Stomach (tissue), 9 donors: ENCODE results near the gene AXL. TPM values are rescaled to one million over a fixed set of nuclear protein-coding genes. Genes with fewer than 3 reads are reported as not detected.

ENCODE experiments used
- DNase-seq, 2 donors: peaks; one replicate each; pipeline versions ENCODE4 v3.0.0 to v3.0.0-alpha.2; 2013 to 2019
- H3K27ac ChIP-seq, 5 donors: fragments of 200-600 bp in 4 of 5; sonication (generic) in 4 of 5; one replicate each; pipeline ENCODE4 v1.5.1; 2013 to 2019; ENCODE audit warnings: mild to moderate bottlenecking in 1 of 5, moderate library complexity in 1 of 5
- H3K27me3 ChIP-seq, 3 donors: fragments of 200-600 bp; sonication (generic); one replicate each; pipeline ENCODE4 v1.5.1; 2017 to 2019; ENCODE audit warnings: mixed run types in 1 of 3
- H3K36me3 ChIP-seq, 4 donors: fragments of 200-600 bp; sonication (generic); 1 replicate in 3 of 4; 2 replicates in 1 of 4; pipeline ENCODE4 v1.5.1; 2016 to 2019
- H3K4me1 ChIP-seq, 4 donors: fragments of 200-600 bp; sonication (generic); one replicate each; pipeline ENCODE4 v1.5.1; 2016 to 2019
- H3K4me3 ChIP-seq, 4 donors: fragments of 200-600 bp; sonication (generic) in 3 of 4; one replicate each; pipeline ENCODE4 v1.5.1; 2016 to 2019; ENCODE audit warnings: mild to moderate bottlenecking in 1 of 4
- H3K9me3 ChIP-seq, 4 donors: fragments of 200-600 bp; sonication (generic); one replicate each; pipeline ENCODE4 v1.5.1; 2016 to 2019
- EP300 ChIP-seq: sonication (generic); formaldehyde crosslinking; IDR thresholded peaks from one replicate; pipeline ENCODE4 v1.6.1; 2017; ENCODE audit warnings: antibody characterized with exemption
- POLR2A ChIP-seq, 4 donors: fragments of 450-650 bp; IDR thresholded peaks; one replicate each; pipeline ENCODE4 v1.6.1; 2016; ENCODE audit warnings: antibody characterized with exemption in 4 of 4, control low read depth in 2 of 4, mild to moderate bottlenecking in 1 of 4, moderate library complexity in 1 of 4
- POLR2AphosphoS5 ChIP-seq, 3 donors: sonication (generic); formaldehyde crosslinking; IDR thresholded peaks; one replicate each; pipeline ENCODE4 v1.6.1; 2016; ENCODE audit warnings: antibody characterized with exemption in 3 of 3
- WGBS, 5 donors: extraction: QIAGEN DNeasy Blood & Tissue Kit in 3 of 5; methylation state at CpG; one replicate each; pipeline versions ENCODE4 v1.1.5 to v1.1.7; 2013 to 2018; 5-methylcytosine and 5-hydroxymethylcytosine counted together
- intact Hi-C: fragments of 100-400 bp; cut with DNase I; formaldehyde crosslinking; loops from one replicate; pipeline ENCODE4 v1.15.1; 2023; ENCODE audit warnings: low total_unique reads
- polyA plus RNA-seq, 3 donors: library from polyadenylated mRNA; stranded (reverse); fragments of 200-250 nt; gene quantifications; one replicate each; pipeline ENCODE4 v1.2.3, GENCODE V29; 2013
- total RNA-seq, 5 donors: library from RNA; depleted of rRNA; stranded (reverse); fragments of >200 nt; gene quantifications; one replicate each; pipeline versions ENCODE4 v1.1.0 to v1.2.3, GENCODE V29; 2014 to 2016
- TF ChIP-seq, protein P1 (sequence below), 7 experiments: fragments of 450-650 bp in 4 of 7; fragments of 200-600 bp in 3 of 7; sonication (generic) in 3 of 7; IDR thresholded peaks; one replicate each; pipeline ENCODE4 v1.5.1; 2016 to 2019; ENCODE audit warnings: antibody characterized with exemption in 7 of 7, control low read depth in 2 of 7, mild to moderate bottlenecking in 1 of 7
- donor health status: healthy with polysubstance abuse.
- donor health status: Bipolar disorder and iron deficiency.
- donor health status: healthy.

Gene AXL
- total and polyA plus RNA-seq, 8 donors, result 6.1 to 48.7 (median 22.8) TPM

DNA sequence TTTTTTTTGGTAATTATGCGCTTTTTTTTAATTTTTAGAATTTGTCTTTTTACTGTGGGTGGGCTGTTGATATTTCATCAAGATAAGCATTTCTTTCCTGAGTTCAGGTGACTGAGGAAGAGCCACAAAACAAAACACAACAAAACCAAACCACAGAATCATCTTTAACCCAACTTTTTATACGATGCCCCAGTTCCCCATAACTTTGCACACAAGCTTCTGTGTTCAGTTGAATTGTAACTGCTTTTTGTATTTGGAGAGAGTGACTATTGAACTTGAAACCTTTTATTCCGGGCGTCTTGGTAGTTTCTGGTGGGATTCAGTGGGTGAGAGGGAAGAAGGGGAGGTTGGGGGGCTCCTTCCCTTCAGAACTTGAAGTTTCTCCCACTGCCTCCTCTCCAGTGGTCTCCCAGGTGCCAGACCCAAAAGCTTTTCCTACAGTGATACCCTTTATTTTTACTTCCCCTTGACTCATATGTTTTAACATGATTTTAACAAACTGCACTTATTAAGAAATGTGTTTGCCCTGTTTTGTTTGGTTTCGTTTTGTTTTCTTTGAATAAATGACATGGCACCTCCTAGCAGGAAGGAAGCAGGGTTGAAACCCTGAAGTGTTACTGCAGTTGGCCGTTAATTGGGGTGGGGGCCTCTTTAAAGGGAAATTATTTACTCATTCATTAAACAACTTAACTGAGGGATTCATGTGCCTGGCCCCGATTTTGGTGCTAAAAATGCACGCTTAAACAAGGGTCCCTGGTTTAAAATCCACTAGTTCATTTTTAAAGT lies 88.3 kb downstream of the AXL start:
- H3K4me1 ChIP-seq, result peaks cover 34 to 77% (median 44%) of the 10 kb centered on the region in 4 donors
- no peak overlapping the region for H3K4me3 ChIP-seq
- intact Hi-C loops, result loop anchor here (5.0 kb wide), 1 partner anchor 105 kb away; no protein-coding TSS in a partner anchor
- peak overlapping the region; percentile 31 to 98 (median 94) for H3K27ac ChIP-seq
- 43 to 59% (median 52%) methylated on average over 8 of the region's 8 CpGs for WGBS, 5 donors
- H3K36me3 ChIP-seq, result peaks cover 44 to 59% (median 57%) of the 10 kb centered on the region in 4 donors
- TF ChIP-seq EP300 (no peak), POLR2A (IDR thresholded peaks at IDR 0.05) (no peak), POLR2AphosphoS5 (IDR thresholded peaks at IDR 0.05) (no peak)
- TF ChIP-seq, protein P1, sequence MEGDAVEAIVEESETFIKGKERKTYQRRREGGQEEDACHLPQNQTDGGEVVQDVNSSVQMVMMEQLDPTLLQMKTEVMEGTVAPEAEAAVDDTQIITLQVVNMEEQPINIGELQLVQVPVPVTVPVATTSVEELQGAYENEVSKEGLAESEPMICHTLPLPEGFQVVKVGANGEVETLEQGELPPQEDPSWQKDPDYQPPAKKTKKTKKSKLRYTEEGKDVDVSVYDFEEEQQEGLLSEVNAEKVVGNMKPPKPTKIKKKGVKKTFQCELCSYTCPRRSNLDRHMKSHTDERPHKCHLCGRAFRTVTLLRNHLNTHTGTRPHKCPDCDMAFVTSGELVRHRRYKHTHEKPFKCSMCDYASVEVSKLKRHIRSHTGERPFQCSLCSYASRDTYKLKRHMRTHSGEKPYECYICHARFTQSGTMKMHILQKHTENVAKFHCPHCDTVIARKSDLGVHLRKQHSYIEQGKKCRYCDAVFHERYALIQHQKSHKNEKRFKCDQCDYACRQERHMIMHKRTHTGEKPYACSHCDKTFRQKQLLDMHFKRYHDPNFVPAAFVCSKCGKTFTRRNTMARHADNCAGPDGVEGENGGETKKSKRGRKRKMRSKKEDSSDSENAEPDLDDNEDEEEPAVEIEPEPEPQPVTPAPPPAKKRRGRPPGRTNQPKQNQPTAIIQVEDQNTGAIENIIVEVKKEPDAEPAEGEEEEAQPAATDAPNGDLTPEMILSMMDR (IDR thresholded peaks at IDR 0.05), result no peak
- H3K27me3 ChIP-seq, result no peaks in the 10 kb centered on the region
- no peak for DNase-seq
- H3K9me3 ChIP-seq, result no peaks in the 10 kb centered on the region

DNA sequence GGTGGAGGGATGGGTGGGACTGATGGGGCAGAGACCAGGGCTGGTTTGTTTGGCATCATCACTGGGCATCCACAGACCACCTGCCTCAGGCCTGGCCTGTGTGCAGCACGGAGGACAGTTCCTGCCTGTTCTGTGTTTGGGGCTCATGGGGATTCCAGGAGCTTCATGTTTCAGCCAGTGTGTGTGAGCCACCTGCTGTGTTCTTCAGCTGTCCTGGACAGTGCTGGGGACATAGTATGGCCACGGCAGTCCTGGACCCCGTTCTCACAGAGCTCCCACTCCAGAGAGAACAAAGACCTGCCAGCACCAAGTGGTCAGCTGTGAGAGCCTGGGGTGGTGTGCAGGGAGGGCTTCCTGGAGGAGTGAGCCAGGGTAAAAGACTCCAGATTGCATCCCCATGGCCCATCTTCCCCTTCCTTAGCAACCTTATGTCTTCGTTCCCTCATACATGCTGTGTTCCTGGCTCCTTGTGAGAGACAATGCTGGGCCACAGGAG lies 89.0 kb downstream of the AXL start:
- H3K36me3 ChIP-seq, result peaks cover 39 to 59% (median 57%) of the 10 kb centered on the region in 4 donors
- no peak for DNase-seq
- H3K4me3 ChIP-seq, result no peak overlapping the region
- peak overlapping the region; percentile 93 to 98 (median 95) for H3K27ac ChIP-seq
- H3K4me1 ChIP-seq, result peaks cover 34 to 79% (median 48%) of the 10 kb centered on the region in 4 donors
- H3K27me3 ChIP-seq, result no peaks in the 10 kb centered on the region
- no peaks in the 10 kb centered on the region for H3K9me3 ChIP-seq
- intact Hi-C loops, result loop anchor here (5.0 kb wide), 1 partner anchor 106 kb away; no protein-coding TSS in a partner anchor
- TF ChIP-seq, protein P1 (IDR thresholded peaks at IDR 0.05), result no peak
- TF ChIP-seq POLR2AphosphoS5 (IDR thresholded peaks at IDR 0.05) (no peak), POLR2A (IDR thresholded peaks at IDR 0.05) (no peak), EP300 (no peak)
- 10 to 52% (median 43%) methylated on average over 3 to 4 of the region's 4 CpGs for WGBS, 5 donors

- peak; percentile 96 to 98 for DNase-seq
- TF ChIP-seq, protein P1 (IDR thresholded peaks at IDR 0.05), result peak in 6 of 7 experiments; percentile 89 to 99 (median 99)
- TF ChIP-seq EP300 (no peak), POLR2AphosphoS5 (IDR thresholded peaks at IDR 0.05) (peak; percentile 47 to 88 (median 70)), POLR2A (IDR thresholded peaks at IDR 0.05) (no peak)
- Histone ChIP-seq H3K9me3 (no peaks in the 10 kb centered on the region), H3K27me3 (no peaks in the 10 kb centered on the region), H3K36me3 (peaks cover 41 to 59% (median 57%) of the 10 kb centered on the region in 4 donors), H3K4me3 (peak overlapping the region; percentile 62 to 76 (median 64)), H3K27ac (peak overlapping the region; percentile 93 to 98 (median 95)), H3K4me1 (peaks cover 34 to 84% (median 51%) of the 10 kb centered on the region in 4 donors)
- intact Hi-C loops, result loop anchor here (5.0 kb wide), 1 partner anchor 106 kb away; no protein-coding TSS in a partner anchor
- WGBS, 5 donors, result 14 to 20% (median 17%) methylated on average over 8 of the region's 8 CpGs
These were observed 89.6 kb downstream of the AXL start for GRCh38 chr19:41308450-41309179.
